NCI-H2029 (cell line): ENCODE measurements around the gene MUC2.
"Not testable (repeated sequence)": the region's sequence is repeated elsewhere in the genome, so short reads cannot be mapped to it uniquely, and the experiment has no call there.

ENCODE experiments used
- DNase-seq: peaks from one replicate; lab custom pipeline; 2025; lab: John Stamatoyannopoulos, UW

MUC2 gene

GRCh38 chr11:1106387-1106786, 31.7 kb downstream of the MUC2 start:
- no peak for DNase-seq

- no peak for DNase-seq
These were observed 32.9 kb downstream of the MUC2 start for GRCh38 chr11:1107316-1108245.

GRCh38 chr11:1108246-1108900, 33.7 kb downstream of the MUC2 start:
- DNase-seq = no peak

- no peak for DNase-seq
These were observed 34.6 kb downstream of the MUC2 start for GRCh38 chr11:1109101-1109917.

- DNase-seq = no peak
These were observed 35.4 kb downstream of the MUC2 start for GRCh38 chr11:1109918-1110705.

- DNase-seq = no peak
These were observed 37.0 kb downstream of the MUC2 start for GRCh38 chr11:1111545-1112212.

GRCh38 chr11:1112351-1113191, 37.9 kb downstream of the MUC2 start:
- no peak for DNase-seq

- DNase-seq = no peak
These were observed 38.9 kb downstream of the MUC2 start for GRCh38 chr11:1113405-1114201.

- DNase-seq = not testable (repeated sequence)
These were observed 40.6 kb downstream of the MUC2 start for GRCh38 chr11:1115292-1115691.

- DNase-seq = no peak
These were observed 41.4 kb downstream of the MUC2 start for GRCh38 chr11:1116104-1116503.

- no peak for DNase-seq
These were observed 42.2 kb downstream of the MUC2 start for GRCh38 chr11:1116666-1117390.

- DNase-seq = no peak
These were observed 43.3 kb downstream of the MUC2 start for GRCh38 chr11:1117992-1118391.

- DNase-seq = no peak
These were observed 44.3 kb downstream of the MUC2 start for GRCh38 chr11:1118755-1119603.

- DNase-seq = no peak
These were observed 45.0 kb downstream of the MUC2 start for GRCh38 chr11:1119604-1120146.

- no peak for DNase-seq
These were observed 46.1 kb downstream of the MUC2 start for GRCh38 chr11:1120532-1121330.

- DNase-seq = no peak
These were observed 46.7 kb downstream of the MUC2 start for GRCh38 chr11:1121331-1121812.
